ENCODE measurements around the gene ADM2.
"Not testable (repeated sequence)": the region's sequence is repeated elsewhere in the genome, so short reads cannot be mapped to it uniquely, and the experiment has no call there.

The ADM2 gene

GRCh38 chr22:50506611-50507420 is 25.5 kb downstream of the ADM2 start:
- DNase-seq = peak; percentile 42

- no peak for DNase-seq
Observed at GRCh38 chr22:50507421-50507990, 26.2 kb downstream of the ADM2 start, which contains the start of gene LMF2. LMF2 (minus strand) TSS chr22:50507702; CDS start chr22:50507675, 27 bp downstream.

GRCh38 chr22:50507991-50508884 is 26.9 kb downstream of the ADM2 start, which contains the start of gene NCAPH2:
NCAPH2 (plus strand) TSS chr22:50508224; CDS start chr22:50508338, 114 bp downstream.
- DNase-seq = peak; percentile 99

DNA sequence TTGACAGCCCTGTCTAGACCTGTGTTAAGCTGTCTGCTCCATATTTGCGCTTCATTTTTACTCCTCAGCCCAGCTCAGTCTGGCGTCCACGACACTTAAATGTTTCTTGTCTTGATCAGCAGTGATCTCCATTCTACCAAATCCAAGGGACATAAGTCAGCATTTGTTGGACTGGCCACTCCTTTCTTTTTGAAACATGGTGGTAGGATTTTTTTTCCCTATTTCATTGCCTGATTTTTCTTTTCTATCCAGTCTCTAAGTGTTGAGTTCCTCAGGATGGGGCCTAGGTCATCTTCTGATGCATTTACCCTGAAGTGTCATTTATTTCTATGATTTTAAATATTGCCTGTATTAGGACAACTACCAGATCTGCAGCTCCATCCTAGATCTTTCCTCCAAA is 27.6 kb downstream of the ADM2 start:
- DNase-seq = no peak

DNA sequence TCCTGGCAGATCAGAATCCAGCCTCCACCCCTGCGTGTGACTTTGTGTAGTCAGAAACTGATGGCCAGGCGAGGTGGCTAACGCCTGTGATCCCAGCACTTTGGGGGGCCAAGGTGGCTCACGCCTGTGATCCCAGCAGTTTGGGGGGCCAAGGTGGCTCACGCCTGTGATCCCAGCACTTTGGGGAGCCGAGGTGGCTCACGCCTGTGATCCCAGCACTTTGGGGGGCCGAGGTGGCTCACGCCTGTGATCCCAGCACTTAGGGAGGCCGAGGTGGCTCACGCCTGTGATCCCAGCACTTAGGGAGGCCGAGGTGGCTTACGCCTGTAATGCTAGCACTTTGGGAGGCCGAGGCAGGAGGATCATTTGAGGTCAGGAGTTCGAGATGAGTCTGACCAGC is 31.8 kb downstream of the ADM2 start:
- DNase-seq = no peak

GRCh38 chr22:50516068-50516467 is 34.7 kb downstream of the ADM2 start:
- no peak for DNase-seq

GRCh38 chr22:50516891-50517290 is 35.5 kb downstream of the ADM2 start:
- DNase-seq = no peak

- no peak for DNase-seq
Observed at GRCh38 chr22:50517495-50518260, 36.3 kb downstream of the ADM2 start.

GRCh38 chr22:50518606-50519005 is 37.3 kb downstream of the ADM2 start:
- no peak for DNase-seq

GRCh38 chr22:50519151-50519550 is 37.8 kb downstream of the ADM2 start:
- DNase-seq = no peak

- not testable (repeated sequence) for DNase-seq
Observed at GRCh38 chr22:50520184-50520583, 38.8 kb downstream of the ADM2 start.

DNA sequence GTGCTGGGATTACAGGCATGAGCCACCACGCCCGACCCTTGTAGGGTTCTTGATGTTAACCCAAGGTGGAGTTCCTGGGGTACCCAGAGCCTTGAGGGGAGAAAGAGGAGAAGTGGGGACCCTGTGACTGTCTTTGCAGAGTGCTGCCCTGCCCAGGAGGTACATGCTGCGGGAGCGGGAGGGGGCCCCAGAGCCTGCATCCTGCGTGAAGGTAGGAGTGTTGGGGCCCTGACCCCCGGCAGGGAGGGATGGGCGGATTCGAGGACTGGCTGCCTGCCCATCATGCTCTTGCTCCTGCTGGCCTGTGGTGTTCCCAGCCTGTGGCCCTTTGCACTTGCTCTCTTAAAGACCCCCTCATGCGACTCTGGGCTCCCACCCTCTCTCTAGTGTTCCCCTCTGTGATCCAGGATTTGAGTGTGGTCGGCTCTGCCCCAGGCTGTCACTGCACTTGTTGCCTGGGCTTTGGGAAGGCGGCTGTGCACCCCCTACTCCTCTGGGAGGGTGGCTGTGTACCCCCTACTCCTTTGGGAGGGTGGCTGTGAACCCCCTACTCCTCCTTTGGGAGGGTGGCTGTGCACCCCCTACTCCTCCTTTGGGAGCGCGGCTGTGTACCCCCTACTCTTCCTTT is 39.6 kb downstream of the ADM2 start:
- no peak for DNase-seq

DNA sequence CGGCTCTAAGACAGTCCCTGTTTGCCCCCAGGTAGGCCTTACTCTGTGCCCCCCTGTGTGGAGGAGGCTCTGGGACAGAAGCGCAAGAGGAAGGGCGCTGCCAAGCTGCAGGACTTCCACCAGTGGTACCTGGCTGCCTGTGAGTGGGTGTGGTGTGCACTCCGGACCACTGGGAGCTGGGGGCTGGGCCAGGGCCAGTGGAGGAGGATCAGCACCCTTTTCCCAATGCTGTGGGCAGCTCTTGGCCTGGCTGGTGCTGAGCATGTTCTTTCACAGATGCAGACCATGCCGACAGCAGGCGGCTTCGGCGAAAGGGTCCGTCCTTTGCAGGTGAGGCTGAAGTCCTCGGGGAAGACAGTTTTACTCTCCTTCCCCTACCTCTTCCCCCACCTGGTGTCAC is 40.4 kb downstream of the ADM2 start:
- DNase-seq = no peak

DNA sequence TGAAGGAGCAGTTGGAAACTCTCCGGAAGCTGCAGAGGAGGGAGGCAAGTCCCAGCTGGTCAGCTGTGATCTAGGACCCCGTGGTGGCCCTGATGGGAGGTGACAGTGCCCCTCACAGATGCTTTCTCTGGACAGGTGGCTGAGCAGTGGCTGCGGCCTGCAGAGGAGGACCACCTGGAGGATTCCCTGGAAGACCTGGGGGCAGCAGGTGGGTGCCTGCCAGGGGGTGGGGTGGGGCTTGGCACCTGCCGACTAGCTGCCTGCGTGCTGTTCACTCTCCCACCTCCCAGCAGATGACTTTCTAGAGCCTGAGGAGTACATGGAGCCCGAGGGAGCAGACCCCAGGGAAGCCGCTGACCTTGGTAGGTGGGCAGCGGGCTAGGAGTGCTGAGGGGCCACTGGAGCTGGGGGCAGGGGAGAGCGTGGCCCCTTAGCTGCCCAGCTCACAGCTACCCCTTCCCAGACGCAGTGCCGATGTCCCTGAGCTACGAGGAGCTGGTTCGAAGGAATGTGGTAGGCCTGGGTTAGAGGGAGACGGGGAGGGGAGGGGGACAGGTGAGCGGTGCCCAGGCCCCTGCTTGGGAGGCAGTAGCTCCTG is 41.0 kb downstream of the ADM2 start:
- no peak for DNase-seq

DNA sequence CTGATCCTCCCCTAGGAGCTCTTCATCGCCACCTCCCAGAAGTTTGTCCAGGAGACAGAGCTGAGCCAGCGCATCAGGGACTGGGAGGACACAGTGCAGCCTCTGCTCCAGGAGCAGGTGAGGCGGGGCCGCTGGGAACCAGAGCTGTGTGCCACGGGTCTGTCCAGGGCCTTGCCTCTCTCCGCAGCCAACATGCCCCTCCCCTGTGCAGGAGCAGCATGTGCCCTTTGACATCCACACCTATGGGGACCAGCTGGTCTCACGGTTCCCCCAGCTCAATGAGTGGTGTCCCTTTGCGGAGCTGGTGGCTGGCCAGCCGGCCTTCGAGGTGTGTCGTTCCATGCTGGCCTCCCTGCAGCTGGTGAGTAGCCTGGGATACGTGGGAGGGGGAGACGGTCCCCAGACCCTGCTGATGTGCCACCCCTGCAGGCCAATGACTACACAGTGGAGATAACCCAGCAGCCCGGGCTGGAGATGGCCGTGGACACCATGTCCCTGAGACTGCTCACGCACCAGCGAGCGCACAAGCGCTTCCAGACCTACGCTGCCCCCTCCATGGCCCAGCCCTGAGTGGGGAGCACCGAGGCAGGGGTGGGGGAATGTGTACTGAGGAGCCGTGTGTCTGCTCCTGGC is 41.6 kb downstream of the ADM2 start:
- DNase-seq = no peak

DNA sequence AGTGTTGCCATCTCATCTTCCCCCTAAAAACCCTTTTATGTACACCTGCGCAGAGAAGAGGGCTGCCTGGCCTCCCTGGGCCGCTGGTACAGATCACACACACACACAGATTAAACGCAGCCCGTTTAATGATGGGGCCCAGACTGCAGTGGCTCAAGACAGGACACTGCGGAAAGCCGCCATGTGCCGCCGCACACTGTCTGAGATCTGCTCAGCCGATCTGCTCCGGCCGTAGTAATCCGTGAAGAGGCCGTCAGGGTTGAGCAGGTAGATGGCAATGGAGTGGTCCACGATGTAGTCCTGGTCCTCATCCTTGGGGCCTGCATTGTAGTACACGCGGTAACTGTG is 42.1 kb downstream of the ADM2 start:
- no peak for DNase-seq

- DNase-seq = peak; percentile 41
Observed at GRCh38 chr22:50523806-50524675, 42.7 kb downstream of the ADM2 start.

- no peak for DNase-seq
Observed at GRCh38 chr22:50524676-50525103, 43.3 kb downstream of the ADM2 start.

- peak; percentile 98 for DNase-seq
Observed at GRCh38 chr22:50525104-50525857, 43.9 kb downstream of the ADM2 start, which contains the start of gene SCO2. SCO2 (minus strand) TSS chr22:50525598; CDS start chr22:50524411, 1,187 bp downstream.

- DNase-seq = no peak
Observed at GRCh38 chr22:50525858-50526107, 44.4 kb downstream of the ADM2 start.

Measured in RPMI8226 (cell line).